Lung (tissue), 12 donors: ENCODE results near the gene DLX1. TPM values are rescaled to one million over a fixed set of nuclear protein-coding genes. Genes with fewer than 3 reads are reported as not detected.

Experiments used
- ATAC-seq: fragments of 200-7000 bp; cut with Tn5 transposase; one replicate; pipeline ENCODE4 v1.9.1; 2020; ENCODE audit warnings: moderate number of reproducible peaks; ENCODE audit not compliant: insufficient read depth, low FRiP score
- DNase-seq, 3 donors: peaks; one replicate each; pipeline ENCODE4 v3.0.0-alpha.2; 2013 to 2017
- H3K27ac ChIP-seq, 2 donors: one replicate each; pipeline ENCODE4 v1.5.1; 2013; ENCODE audit warnings: mild to moderate bottlenecking in 2 of 2, moderate library complexity in 2 of 2, control low read depth in 1 of 2, inconsistent platforms in 1 of 2, low read depth in 1 of 2, low read length in 1 of 2
- H3K27me3 ChIP-seq, 3 donors: one replicate each; pipeline ENCODE4 v1.5.1; 2013; ENCODE audit warnings: low read length in 2 of 3; ENCODE audit not compliant: control insufficient read depth in 3 of 3, insufficient read depth in 3 of 3
- H3K36me3 ChIP-seq, 4 donors: one replicate each; pipeline ENCODE4 v1.5.1; 2013; ENCODE audit warnings: low read length in 4 of 4, mild to moderate bottlenecking in 1 of 4, moderate library complexity in 1 of 4; ENCODE audit not compliant: control insufficient read depth in 4 of 4, insufficient read depth in 4 of 4
- H3K4me1 ChIP-seq, 5 donors: one replicate each; pipeline ENCODE4 v1.5.1; 2013; ENCODE audit warnings: low read length in 5 of 5, mild to moderate bottlenecking in 2 of 5, moderate library complexity in 1 of 5; ENCODE audit not compliant: control insufficient read depth in 5 of 5, insufficient read depth in 5 of 5
- H3K4me3 ChIP-seq: one replicate; pipeline ENCODE4 v1.5.1; 2013; ENCODE audit warnings: mild to moderate bottlenecking, control low read depth, moderate library complexity
- H3K9ac ChIP-seq, 2 donors: one replicate each; pipeline ENCODE4 v1.5.1; 2013; ENCODE audit warnings: low read length in 2 of 2, control low read depth in 1 of 2; ENCODE audit not compliant: insufficient read depth in 1 of 2
- H3K9me3 ChIP-seq, 4 donors: one replicate each; pipeline ENCODE4 v1.5.1; 2013; ENCODE audit warnings: low read length in 3 of 4, mild to moderate bottlenecking in 1 of 4, moderate library complexity in 1 of 4; ENCODE audit not compliant: control insufficient read depth in 4 of 4, insufficient read depth in 3 of 4
- WGBS, 2 donors: extraction: QIAGEN DNeasy Blood & Tissue Kit; methylation state at CpG; one replicate each; pipeline ENCODE4 v1.1.7; 2013; 5-methylcytosine and 5-hydroxymethylcytosine counted together
- polyA plus RNA-seq, 2 donors: library from polyadenylated mRNA; stranded (reverse); fragments of 200-250 nt; gene quantifications; one replicate each; pipeline ENCODE4 v1.2.1, GENCODE V29; 2013
- total RNA-seq, 2 donors: library from RNA; depleted of rRNA in 1 of 2; stranded (reverse); fragments of >200 nt in 1 of 2; gene quantifications; one replicate each; pipeline ENCODE4 v1.2.1, GENCODE V29; 2014 to 2021
- TF ChIP-seq, protein P1 (sequence below): IDR thresholded peaks from 2 replicates; pipeline ENCODE4 v1.5.1; 2012; ENCODE audit warnings: mild to moderate bottlenecking; ENCODE audit errors: control extremely low read depth, extremely low read depth
- donor health status: control.
- donor health status: control.
- donor health status: Bipolar disorder and iron deficiency.
- donor health status: healthy.
- donor health status: DM: yes; HTN: yes; CAD: no.

Gene DLX1
- total and polyA plus RNA-seq, 4 donors = 0.05 TPM; not detected in 3

DNA sequence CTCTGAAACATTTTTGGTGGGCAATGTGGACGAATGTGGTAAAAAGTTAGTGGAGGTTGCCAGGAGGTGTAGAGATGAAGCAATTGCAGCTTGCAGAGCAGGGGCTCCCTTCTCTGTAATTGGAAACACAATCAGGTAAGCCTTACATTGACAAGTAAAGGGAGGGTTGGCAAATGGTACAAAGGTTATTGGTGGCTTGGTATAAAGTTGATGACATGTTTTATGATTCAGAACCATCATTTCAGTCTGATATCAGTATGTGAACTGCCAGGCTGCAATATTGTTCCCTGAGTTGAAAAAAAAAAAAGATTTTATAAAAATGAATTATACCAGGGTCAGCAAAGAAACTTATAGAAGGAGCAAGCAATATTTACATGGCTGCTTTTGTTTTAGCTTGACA, 14.4 kb upstream of the DLX1 start:
- ATAC-seq (no peak), DNase-seq (no peak)
- Histone ChIP-seq H3K27ac (no peak overlapping the region), H3K9me3 (no peaks in the 10 kb centered on the region), H3K27me3 (peaks cover 0 to 7% (median 0%) of the 10 kb centered on the region in 3 donors), H3K4me1 (no peaks in the 10 kb centered on the region), H3K9ac (no peak overlapping the region), H3K36me3 (no peaks in the 10 kb centered on the region), H3K4me3 (no peak overlapping the region)
- TF ChIP-seq, protein P1, sequence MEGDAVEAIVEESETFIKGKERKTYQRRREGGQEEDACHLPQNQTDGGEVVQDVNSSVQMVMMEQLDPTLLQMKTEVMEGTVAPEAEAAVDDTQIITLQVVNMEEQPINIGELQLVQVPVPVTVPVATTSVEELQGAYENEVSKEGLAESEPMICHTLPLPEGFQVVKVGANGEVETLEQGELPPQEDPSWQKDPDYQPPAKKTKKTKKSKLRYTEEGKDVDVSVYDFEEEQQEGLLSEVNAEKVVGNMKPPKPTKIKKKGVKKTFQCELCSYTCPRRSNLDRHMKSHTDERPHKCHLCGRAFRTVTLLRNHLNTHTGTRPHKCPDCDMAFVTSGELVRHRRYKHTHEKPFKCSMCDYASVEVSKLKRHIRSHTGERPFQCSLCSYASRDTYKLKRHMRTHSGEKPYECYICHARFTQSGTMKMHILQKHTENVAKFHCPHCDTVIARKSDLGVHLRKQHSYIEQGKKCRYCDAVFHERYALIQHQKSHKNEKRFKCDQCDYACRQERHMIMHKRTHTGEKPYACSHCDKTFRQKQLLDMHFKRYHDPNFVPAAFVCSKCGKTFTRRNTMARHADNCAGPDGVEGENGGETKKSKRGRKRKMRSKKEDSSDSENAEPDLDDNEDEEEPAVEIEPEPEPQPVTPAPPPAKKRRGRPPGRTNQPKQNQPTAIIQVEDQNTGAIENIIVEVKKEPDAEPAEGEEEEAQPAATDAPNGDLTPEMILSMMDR = no peak
- 85 to 92% methylated on average over 1 of the region's 1 CpG for WGBS, 2 donors

DNA sequence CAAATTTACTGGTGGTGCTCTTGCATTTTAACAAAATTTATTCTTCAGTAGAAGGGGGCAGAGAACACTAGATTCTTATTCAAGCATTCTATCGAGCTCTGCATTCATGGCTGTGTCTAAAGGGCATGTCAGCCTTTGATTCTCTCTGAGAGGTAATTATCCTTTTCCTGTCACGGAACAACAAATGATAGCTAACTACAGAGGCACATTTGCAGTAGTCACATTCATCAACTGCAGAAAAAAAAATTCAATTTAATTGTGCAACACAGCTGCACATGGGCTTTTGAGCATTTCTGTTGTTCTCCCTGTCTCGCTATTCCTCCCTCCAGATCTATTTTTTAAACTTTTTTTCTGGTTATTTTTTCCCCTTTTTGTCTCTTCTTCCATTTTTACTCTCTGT, 13.0 kb upstream of the DLX1 start:
- Histone ChIP-seq H3K9ac (no peak overlapping the region), H3K9me3 (no peaks in the 10 kb centered on the region), H3K27me3 (peaks cover 0 to 18% (median 3%) of the 10 kb centered on the region in 3 donors), H3K4me1 (no peaks in the 10 kb centered on the region), H3K27ac (no peak overlapping the region), H3K36me3 (no peaks in the 10 kb centered on the region), H3K4me3 (no peak overlapping the region)
- ATAC-seq = no peak
- TF ChIP-seq, protein P1 = no peak
- 90 to 94% methylated on average over 3 of the region's 3 CpGs for WGBS, 2 donors
- DNase-seq = no peak

DNA sequence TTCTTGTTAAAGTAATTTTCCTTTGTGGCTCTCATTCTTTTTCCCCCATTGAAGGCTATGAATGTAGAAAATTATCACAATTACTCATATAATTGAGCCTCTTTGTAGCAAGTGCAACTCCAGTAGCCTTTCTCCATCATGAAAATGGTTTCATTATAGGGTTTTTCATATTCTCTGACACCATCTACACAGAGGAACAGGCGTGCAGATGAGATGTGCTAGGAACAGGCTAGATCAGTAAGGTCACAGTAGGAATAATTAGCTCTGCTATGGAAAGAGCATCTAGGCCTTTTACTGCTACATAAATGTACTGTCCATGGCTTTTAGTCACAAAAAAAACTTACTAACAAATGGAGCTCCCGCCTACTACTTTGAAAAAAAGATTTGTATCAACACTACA, 12.6 kb upstream of the DLX1 start:
- TF ChIP-seq, protein P1 = no peak
- Histone ChIP-seq H3K4me3 (no peak overlapping the region), H3K9ac (no peak overlapping the region), H3K4me1 (no peaks in the 10 kb centered on the region), H3K9me3 (no peaks in the 10 kb centered on the region), H3K27ac (no peak overlapping the region), H3K27me3 (peaks cover 0 to 22% (median 3%) of the 10 kb centered on the region in 3 donors), H3K36me3 (no peaks in the 10 kb centered on the region)
- ATAC-seq = no peak
- no peak for DNase-seq
- 97 to 99% methylated on average over 2 of the region's 2 CpGs for WGBS, 2 donors

DNA sequence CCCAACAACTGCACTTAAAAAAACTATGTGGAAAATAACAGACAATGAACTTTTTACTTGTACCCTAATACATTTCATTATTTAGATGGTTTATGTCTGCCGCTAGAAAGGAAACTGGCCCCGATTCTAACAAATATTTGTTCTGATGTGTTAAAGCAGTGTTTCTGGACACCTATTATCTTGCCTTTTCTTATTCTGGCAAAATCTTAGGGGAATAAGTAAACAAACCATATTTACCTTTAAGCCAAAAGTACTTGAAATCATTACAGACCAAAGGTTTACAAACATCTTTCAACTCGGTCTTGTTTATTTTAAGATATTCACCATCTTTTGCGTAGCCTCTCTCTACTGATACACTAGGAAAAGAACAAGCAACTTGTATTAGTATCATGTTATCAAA, 11.8 kb upstream of the DLX1 start:
- no peak overlapping the region for H3K9ac ChIP-seq
- peaks cover 0 to 30% (median 7%) of the 10 kb centered on the region in 3 donors for H3K27me3 ChIP-seq
- H3K4me1 ChIP-seq = no peaks in the 10 kb centered on the region
- ATAC-seq (no peak), DNase-seq (no peak)
- no peaks in the 10 kb centered on the region for H3K9me3 ChIP-seq
- H3K27ac ChIP-seq = no peak overlapping the region
- 96 to 99% methylated on average over 4 of the region's 4 CpGs for WGBS, 2 donors
- no peak overlapping the region for H3K4me3 ChIP-seq
- H3K36me3 ChIP-seq = no peaks in the 10 kb centered on the region
- TF ChIP-seq, protein P1 = no peak
